ENCODE results near the gene FBXO27. TPM values are rescaled to one million over a fixed set of nuclear protein-coding genes. Genes with fewer than 3 reads are reported as not detected.

FBXO27 gene
- total and polyA plus RNA-seq, 2 of the 8 experiments (the other 6 are each of a cell fraction or from before 2014, with no cell fraction given) = 10.9 to 25.5 TPM

GRCh38 chr19:39024875-39025641 is 7.3 kb downstream of the FBXO27 start:
- H2AK5ac ChIP-seq (ENCODE audit: low read depth, low read length) = no peak overlapping the region
- no peak overlapping the region for H3K4me3 ChIP-seq (ENCODE audit: extremely low read depth in 1 of 4, insufficient read depth in 2 of 4, low read depth in 3 of 4, low read length in 4 of 4)
- ChIA-PET CTCF (ENCODE audit: partially characterized antibody) (interaction anchor here (0.6 kb wide), 1 partner anchor 8 kb away, joined by 3 read pairs; no protein-coding TSS in a partner anchor), POLR2A (ENCODE audit: partially characterized antibody) (interaction anchor here (1.0 kb wide), 1 partner anchor 36 kb away, joined by 4 read pairs; no protein-coding TSS in a partner anchor)
- H2AFZ ChIP-seq (ENCODE audit: low read length) = no peak overlapping the region
- FAIRE-seq (no peak), DNase-seq (ENCODE audit: low read depth in 1 of 2, low spot score in 2 of 2) (no peak)
- no peak overlapping the region for H2BK12ac ChIP-seq (ENCODE audit: low read depth, low read length)
- no peak overlapping the region for H3K4ac ChIP-seq (replicated peaks; ENCODE audit: insufficient read length, low read depth, low read length)
- peaks cover 7 to 8% of the 10 kb centered on the region in 2 experiments; a peak in 2 of 4 replicates for H3K9me3 ChIP-seq (ENCODE audit: insufficient read depth in 2 of 2, low read depth in 1 of 2, low read length in 1 of 2)
- no peak overlapping the region for H3K4me2 ChIP-seq (ENCODE audit: insufficient read depth in 1 of 2, low read depth in 2 of 2, low read length in 2 of 2)
- H3K79me1 ChIP-seq (ENCODE audit: low read depth, low read length) = no peaks in the 10 kb centered on the region
- no peak overlapping the region for H2BK15ac ChIP-seq (ENCODE audit: low read length)
- no peaks in the 10 kb centered on the region for H3K23me2 ChIP-seq (ENCODE audit: low read depth, low read length)
- H3K79me2 ChIP-seq (ENCODE audit: control insufficient read depth in 1 of 2, insufficient read depth in 2 of 2, low read length in 2 of 2) = no peaks in the 10 kb centered on the region
- no peak overlapping the region for H3K23ac ChIP-seq (ENCODE audit: insufficient read length)
- no peak overlapping the region for H3K14ac ChIP-seq (ENCODE audit: insufficient read length)
- no peaks in the 10 kb centered on the region for H4K20me1 ChIP-seq (replicated peaks in 1 of 2; ENCODE audit: control insufficient read depth in 1 of 2, insufficient read depth in 2 of 2, low read length in 2 of 2)
- H3K27ac ChIP-seq (ENCODE audit: low read depth, low read length) = no peak overlapping the region
- 89% methylated on average over 14 of the region's 14 CpGs; no CpG with 5 or more reads in 1 of the 2 experiments for WGBS, 2 experiments (ENCODE audit: extremely low coverage in 1 of 2, insufficient coverage in 1 of 2, insufficient read length in 1 of 2, insufficient replicate concordance in 2 of 2, low coverage in 1 of 2, low lambda C conversion rate in 2 of 2, missing lambda C conversion rate in 1 of 2)
- no peak overlapping the region for H3K18ac ChIP-seq (ENCODE audit: extremely low read depth, low read length)
- no peak overlapping the region for H4K5ac ChIP-seq (ENCODE audit: insufficient read length, low read depth, low read length)
- no peak overlapping the region for H4K8ac ChIP-seq (ENCODE audit: extremely low read depth, insufficient read depth, low read length)
- H3K36me3 ChIP-seq (ENCODE audit: control insufficient read depth in 2 of 4, insufficient read depth in 4 of 4, low read length in 3 of 4) = peaks cover 0 to 28% (median 17%) of the 10 kb centered on the region in 4 experiments; a peak in 7 of 8 replicates
- H2BK120ac ChIP-seq (replicated peaks; ENCODE audit: low read depth, low read length) = no peak overlapping the region
- no peak overlapping the region for H4K91ac ChIP-seq (replicated peaks; ENCODE audit: insufficient read length, low read length)
- no peak overlapping the region for H3K9ac ChIP-seq (replicated peaks in 1 of 4; ENCODE audit: extremely low read depth in 1 of 4, low read depth in 3 of 4, low read length in 3 of 4)
- H3K4me1 ChIP-seq (replicated peaks in 1 of 4; ENCODE audit: control insufficient read depth in 3 of 4, insufficient read depth in 4 of 4, low read length in 3 of 4) = no peaks in the 10 kb centered on the region
- TF ChIP-seq SP4 (IDR thresholded peaks at IDR 0.05; ENCODE audit: low read length) (no peak), TCF12 (IDR thresholded peaks at IDR 0.05; ENCODE audit: low read depth, low read length) (no peak)
- H2BK5ac ChIP-seq (ENCODE audit: low read depth, low read length) = no peak overlapping the region
- H3K27me3 ChIP-seq (replicated peaks in 1 of 4; ENCODE audit: control insufficient read depth in 3 of 4, extremely low read depth in 1 of 4, insufficient read depth in 3 of 4, low read length in 3 of 4) = no peaks in the 10 kb centered on the region
- no peak overlapping the region for H3K56ac ChIP-seq (replicated peaks; ENCODE audit: insufficient read length, low read depth, low read length)
- H2BK20ac ChIP-seq (ENCODE audit: low read length) = no peak overlapping the region

Data from H1 (cell line).